KMS-11 (cell line): ENCODE data around the gene NRG2.

Source experiments
- H2AFZ ChIP-seq: fragments of 200-600 bp; sonication (generic); 2 replicates; pipeline ENCODE4 v1.6.1; 2016; ENCODE audit warnings: antibody characterized with exemption, mixed run types, low read depth
- H3K27ac ChIP-seq: fragments of 200-600 bp; sonication (generic); 2 replicates; pipeline ENCODE4 v1.6.1; 2016; ENCODE audit warnings: mild to moderate bottlenecking, mixed run types
- H3K27me3 ChIP-seq: fragments of 200-600 bp; sonication (generic); 2 replicates; pipeline ENCODE4 v1.6.1; 2017; ENCODE audit warnings: mild to moderate bottlenecking, low read depth, mixed run types, moderate library complexity; ENCODE audit not compliant: insufficient read depth
- H3K36me3 ChIP-seq: fragments of 200-600 bp; sonication (generic); 2 replicates; pipeline ENCODE4 v1.6.1; 2017; ENCODE audit warnings: mild to moderate bottlenecking, mixed run types; ENCODE audit not compliant: insufficient read depth
- H3K4me1 ChIP-seq: fragments of 200-600 bp; sonication (generic); 2 replicates; pipeline ENCODE4 v1.6.1; 2016; ENCODE audit warnings: mild to moderate bottlenecking, low read depth, mixed run types; ENCODE audit not compliant: poor library complexity, severe bottlenecking
- H3K4me2 ChIP-seq: fragments of 200-600 bp; sonication (generic); 2 replicates; pipeline ENCODE4 v1.7.0; 2016; ENCODE audit warnings: mild to moderate bottlenecking, mixed run types
- H3K4me3 ChIP-seq: fragments of 200-600 bp; sonication (generic); IDR thresholded peaks from 2 replicates; pipeline ENCODE4 v1.6.1; 2017; ENCODE audit warnings: low read depth, low read length, mixed read lengths; ENCODE audit not compliant: insufficient read depth
- H3K79me2 ChIP-seq: fragments of 200-600 bp; sonication (generic); 2 replicates; pipeline ENCODE4 v1.6.1; 2016; ENCODE audit warnings: low read depth, mixed run types; ENCODE audit not compliant: insufficient read depth
- H3K9ac ChIP-seq: fragments of 200-600 bp; sonication (generic); 2 replicates; pipeline ENCODE4 v1.6.1; 2016; ENCODE audit warnings: mild to moderate bottlenecking, mixed run types
- H4K20me1 ChIP-seq: fragments of 200-600 bp; sonication (generic); 2 replicates; pipeline ENCODE4 v1.6.1; 2016; ENCODE audit warnings: mild to moderate bottlenecking, mixed run types; ENCODE audit not compliant: insufficient read depth
- CTCF ChIP-seq: fragments of 200-600 bp; sonication (generic); conservative IDR thresholded peaks from 2 replicates; pipeline ENCODE4 v1.6.1; 2017; ENCODE audit warnings: low read depth, mild to moderate bottlenecking, antibody characterized with exemption, low read length, moderate library complexity, mixed read lengths

NRG2 gene

GRCh38 chr5:139855451-139855850 is 187.6 kb downstream of the NRG2 start:
- Histone ChIP-seq H3K9ac (no peak overlapping the region), H3K27me3 (no peaks in the 10 kb centered on the region), H3K79me2 (no peaks in the 10 kb centered on the region), H4K20me1 (no peaks in the 10 kb centered on the region), H2AFZ (no peak overlapping the region), H3K27ac (no peak overlapping the region), H3K4me3 (no peak overlapping the region), H3K4me2 (no peak overlapping the region), H3K36me3 (no peaks in the 10 kb centered on the region), H3K4me1 (no peaks in the 10 kb centered on the region)
- no peak for TF ChIP-seq CTCF

- no peak overlapping the region for H3K9ac ChIP-seq
- H3K4me2 ChIP-seq: no peak overlapping the region
- H3K36me3 ChIP-seq: no peaks in the 10 kb centered on the region
- no peaks in the 10 kb centered on the region for H3K79me2 ChIP-seq
- no peak overlapping the region for H2AFZ ChIP-seq
- H3K27ac ChIP-seq: no peak overlapping the region
- H3K4me3 ChIP-seq: no peak overlapping the region
- no peaks in the 10 kb centered on the region for H3K27me3 ChIP-seq
- H4K20me1 ChIP-seq: no peaks in the 10 kb centered on the region
- H3K4me1 ChIP-seq: no peaks in the 10 kb centered on the region
- TF ChIP-seq CTCF: no peak
Measured at GRCh38 chr5:139854953-139855352, 188.1 kb downstream of the NRG2 start.

DNA sequence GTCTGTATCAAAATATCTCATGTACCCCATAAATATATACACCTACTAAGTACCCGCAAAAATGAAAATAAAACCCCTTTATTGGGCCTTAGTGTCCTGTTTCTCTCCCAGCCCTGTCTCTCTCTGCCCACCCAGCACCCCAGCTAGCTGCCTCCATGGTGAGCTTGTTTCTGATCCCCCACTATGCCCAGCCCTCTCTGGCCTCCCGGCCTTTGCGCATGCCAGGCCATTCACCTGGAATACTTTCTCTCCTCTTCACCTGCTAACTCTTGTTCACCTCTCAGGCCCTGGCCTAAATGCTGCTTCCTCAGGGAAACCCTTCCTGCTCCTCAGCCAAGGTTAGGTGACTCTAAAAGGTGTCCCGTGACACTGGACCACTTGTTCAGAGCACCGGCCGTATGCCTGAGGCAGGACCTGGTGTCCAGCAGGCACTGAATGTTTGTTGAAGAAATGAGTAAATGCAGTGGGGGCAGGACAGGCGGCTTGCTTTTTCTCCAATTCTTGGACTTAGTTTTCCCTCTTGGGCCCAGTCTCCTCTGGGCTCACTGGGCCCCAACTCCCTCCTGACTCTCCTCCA is 189.0 kb downstream of the NRG2 start:
- Histone ChIP-seq H3K4me1 (no peaks in the 10 kb centered on the region), H3K27me3 (no peaks in the 10 kb centered on the region), H3K79me2 (no peaks in the 10 kb centered on the region), H3K4me2 (no peak overlapping the region), H4K20me1 (no peaks in the 10 kb centered on the region), H3K36me3 (no peaks in the 10 kb centered on the region), H3K9ac (no peak overlapping the region), H3K27ac (no peak overlapping the region), H2AFZ (no peak overlapping the region), H3K4me3 (no peak overlapping the region)
- TF ChIP-seq CTCF: no peak

DNA sequence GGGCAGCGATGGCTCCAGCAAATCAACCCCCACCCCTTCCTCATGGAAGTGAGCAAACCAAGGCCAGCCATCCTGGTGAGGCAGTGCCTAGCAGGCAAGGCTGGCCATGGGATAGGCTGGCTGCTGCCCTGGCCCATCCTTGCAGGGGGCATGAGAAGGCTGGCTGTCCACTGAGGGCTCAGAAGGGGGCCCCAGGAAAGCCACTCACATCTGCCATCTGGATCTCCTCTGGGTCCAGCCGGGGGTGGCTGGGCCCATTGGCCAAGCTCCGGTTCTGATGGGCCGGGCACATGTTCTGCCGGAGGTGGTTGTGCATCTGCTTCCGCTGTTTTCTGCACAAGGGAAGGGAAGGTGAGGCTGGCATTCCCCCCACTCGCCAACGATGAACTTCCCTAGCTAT is 190.4 kb downstream of the NRG2 start:
- no peaks in the 10 kb centered on the region for H3K27me3 ChIP-seq
- H3K79me2 ChIP-seq: no peaks in the 10 kb centered on the region
- H3K27ac ChIP-seq: no peak overlapping the region
- no peak overlapping the region for H3K4me2 ChIP-seq
- H3K4me3 ChIP-seq: no peak overlapping the region
- no peak overlapping the region for H3K9ac ChIP-seq
- no peaks in the 10 kb centered on the region for H3K36me3 ChIP-seq
- H2AFZ ChIP-seq: no peak overlapping the region
- no peaks in the 10 kb centered on the region for H4K20me1 ChIP-seq
- TF ChIP-seq CTCF: no peak
- no peaks in the 10 kb centered on the region for H3K4me1 ChIP-seq
